Brain microvascular endothelial cell (primary cell): ENCODE results near the gene PTPRN2.
"Not testable (repeated sequence)": the region's sequence is repeated elsewhere in the genome, so short reads cannot be mapped to it uniquely, and the experiment has no call there.

Source experiments
- DNase-seq: peaks from one replicate; pipeline ENCODE4 v3.0.0-alpha.2; 2020
- H3K27ac ChIP-seq: fragments of 250-450 bp; sonication (Bioruptor Pico); 2 replicates; pipeline ENCODE4 v1.5.1; 2020; ENCODE audit warnings: mild to moderate bottlenecking, moderate library complexity
- H3K27me3 ChIP-seq: fragments of 250-450 bp; sonication (Bioruptor Pico); replicated peaks from 2 replicates; pipeline ENCODE4 v1.5.1; 2020; ENCODE audit warnings: mild to moderate bottlenecking
- H3K36me3 ChIP-seq: fragments of 250-450 bp; sonication (Bioruptor Pico); replicated peaks from 2 replicates; pipeline ENCODE4 v1.5.1; 2020; ENCODE audit warnings: mild to moderate bottlenecking
- H3K4me3 ChIP-seq: 2 replicates; pipeline ENCODE4 v1.5.1; 2011; ENCODE audit warnings: low read depth, mild to moderate bottlenecking, control low read depth, low read length, moderate library complexity
- CTCF ChIP-seq: IDR thresholded peaks from 2 replicates; pipeline ENCODE4 v1.5.1; 2011; ENCODE audit warnings: low read depth, mild to moderate bottlenecking, moderate library complexity, low read length, control low read depth, inconsistent platforms; ENCODE audit errors: missing control alignments
- in situ Hi-C: cut with HindIII; loops from 2 replicates; pipeline ENCODE4 v1.10.0; 2017; ENCODE audit warnings: low sequenced_read_pairs, low pct_ligation_motif_present

PTPRN2 gene

GRCh38 chr7:158512869-158513268 is 74.8 kb downstream of the PTPRN2 start:
- Histone ChIP-seq H3K27ac (no peak overlapping the region), H3K27me3 (no peaks in the 10 kb centered on the region), H3K36me3 (no peaks in the 10 kb centered on the region), H3K4me3 (no peak overlapping the region)
- TF ChIP-seq CTCF: no peak
- in situ Hi-C loops: no loop called here
- DNase-seq: no peak

GRCh38 chr7:158512042-158512441 is 75.6 kb downstream of the PTPRN2 start:
- in situ Hi-C loops: no loop called here
- Histone ChIP-seq H3K4me3 (no peak overlapping the region), H3K27me3 (no peaks in the 10 kb centered on the region), H3K36me3 (no peaks in the 10 kb centered on the region), H3K27ac (no peak overlapping the region)
- TF ChIP-seq CTCF: no peak
- DNase-seq: no peak

GRCh38 chr7:158508802-158509385 is 78.7 kb downstream of the PTPRN2 start:
- Histone ChIP-seq H3K27ac (no peak overlapping the region), H3K36me3 (no peaks in the 10 kb centered on the region), H3K27me3 (no peaks in the 10 kb centered on the region), H3K4me3 (no peak overlapping the region)
- DNase-seq: no peak
- TF ChIP-seq CTCF: no peak
- in situ Hi-C loops: no loop called here

- in situ Hi-C loops, DNase-seq, H3K27me3 ChIP-seq, H3K36me3 ChIP-seq, H3K27ac ChIP-seq, H3K4me3 ChIP-seq: not testable (repeated sequence)
These were observed 79.3 kb downstream of the PTPRN2 start for GRCh38 chr7:158508321-158508720.

GRCh38 chr7:158507917-158508316 is 79.7 kb downstream of the PTPRN2 start:
- H3K27ac ChIP-seq: no peak overlapping the region
- in situ Hi-C loops: no loop called here
- no peak for DNase-seq
- no peak overlapping the region for H3K4me3 ChIP-seq
- H3K27me3 ChIP-seq: no peaks in the 10 kb centered on the region
- no peak for TF ChIP-seq CTCF
- H3K36me3 ChIP-seq: no peaks in the 10 kb centered on the region

GRCh38 chr7:158507175-158507574 is 80.4 kb downstream of the PTPRN2 start:
- in situ Hi-C loops, H3K27me3 ChIP-seq, DNase-seq, H3K36me3 ChIP-seq, H3K4me3 ChIP-seq, H3K27ac ChIP-seq: not testable (repeated sequence)

GRCh38 chr7:158506626-158507025 is 81.0 kb downstream of the PTPRN2 start:
- H3K4me3 ChIP-seq: no peak overlapping the region
- in situ Hi-C loops: no loop called here
- no peaks in the 10 kb centered on the region for H3K27me3 ChIP-seq
- TF ChIP-seq CTCF: no peak
- no peaks in the 10 kb centered on the region for H3K36me3 ChIP-seq
- no peak for DNase-seq
- H3K27ac ChIP-seq: no peak overlapping the region
